Hepatocyte (in vitro differentiated cells): ENCODE measurements around the gene SPTBN5. TPM values are rescaled to one million over a fixed set of nuclear protein-coding genes. Genes with fewer than 3 reads are reported as not detected.

ENCODE experiments used
- DNase-seq: peaks from one replicate; pipeline ENCODE4 v3.0.0-alpha.2; 2016; ENCODE audit warnings: low spot score
- H2AFZ ChIP-seq: fragments of 200-600 bp; sonication (generic); 2 replicates; pipeline ENCODE4 v1.6.0; 2016; ENCODE audit warnings: antibody characterized with exemption, mild to moderate bottlenecking
- H3K27ac ChIP-seq: fragments of 200-600 bp; sonication (generic); 2 replicates; pipeline ENCODE4 v1.5.1; 2016; ENCODE audit warnings: mild to moderate bottlenecking
- H3K27me3 ChIP-seq: fragments of 200-600 bp; sonication (generic); 2 replicates; pipeline ENCODE4 v1.6.1; 2016
- H3K36me3 ChIP-seq: fragments of 200-600 bp; sonication (generic); replicated peaks from 2 replicates; pipeline ENCODE4 v1.5.1; 2016; ENCODE audit warnings: low read depth; ENCODE audit not compliant: insufficient read depth
- H3K4me1 ChIP-seq: fragments of 200-600 bp; sonication (generic); 2 replicates; pipeline ENCODE4 v1.5.1; 2016; ENCODE audit warnings: mild to moderate bottlenecking, moderate library complexity; ENCODE audit not compliant: insufficient read depth
- H3K4me2 ChIP-seq: fragments of 200-600 bp; sonication (generic); 2 replicates; pipeline ENCODE4 v1.6.0; 2016
- H3K4me3 ChIP-seq: fragments of 200-600 bp; sonication (generic); 2 replicates; pipeline ENCODE4 v1.5.1; 2016; ENCODE audit warnings: mild to moderate bottlenecking
- H3K79me2 ChIP-seq: fragments of 200-600 bp; sonication (generic); 2 replicates; pipeline ENCODE4 v1.6.0; 2017; ENCODE audit warnings: mild to moderate bottlenecking
- H3K9me2 ChIP-seq: fragments of 200-600 bp; sonication (generic); replicated peaks from 2 replicates; pipeline ENCODE4 v1.6.0; 2017; ENCODE audit warnings: mild to moderate bottlenecking; ENCODE audit not compliant: insufficient read depth
- H3K9me3 ChIP-seq: fragments of 200-600 bp; sonication (generic); 2 replicates; pipeline ENCODE4 v1.5.1; 2016; ENCODE audit warnings: low read depth, mild to moderate bottlenecking
- H4K20me1 ChIP-seq: fragments of 200-600 bp; sonication (generic); 2 replicates; pipeline ENCODE4 v1.6.0; 2016; ENCODE audit warnings: mild to moderate bottlenecking; ENCODE audit not compliant: insufficient read depth, poor library complexity, severe bottlenecking
- EZH2 ChIP-seq: fragments of 200-600 bp; sonication (generic); IDR thresholded peaks from 2 replicates; pipeline ENCODE4 v1.6.1; 2016; ENCODE audit warnings: antibody characterized with exemption, mild to moderate bottlenecking, borderline replicate concordance
- EZH2phosphoT487 ChIP-seq: fragments of 200-600 bp; sonication (generic); IDR thresholded peaks from one replicate; pipeline ENCODE4 v1.6.1; 2018; ENCODE audit warnings: antibody characterized with exemption, mild to moderate bottlenecking, low read depth, moderate library complexity; ENCODE audit not compliant: unreplicated experiment, severe bottlenecking
- WGBS: methylation state at CpG from one replicate; pipeline ENCODE4 v1.1.6; 2016; ENCODE audit warnings: low lambda C conversion rate; ENCODE audit errors: missing lambda C conversion rate; 5-methylcytosine and 5-hydroxymethylcytosine counted together
- polyA plus RNA-seq: library from polyadenylated mRNA; unstranded; fragments of >200 nt; fragmentation: Nextera tagmentation; extraction: Ambion mirVana; gene quantifications from 2 replicates; pipeline ENCODE4 v1.2.1, GENCODE V29; 2016
- total RNA-seq: library from RNA; depleted of rRNA; stranded (reverse); fragments of >200 nt; gene quantifications from 2 replicates; pipeline ENCODE4 v1.2.3, GENCODE V29; 2014
- TF ChIP-seq, protein P1 (sequence below): fragments of 200-600 bp; sonication (generic); IDR thresholded peaks from 2 replicates; pipeline ENCODE4 v1.5.1; 2016; ENCODE audit warnings: antibody characterized with exemption, mild to moderate bottlenecking; ENCODE audit not compliant: poor library complexity

The SPTBN5 gene
- total and polyA plus RNA-seq, 2 experiments from 2014 or later = 1.7 to 1.9 TPM

DNA sequence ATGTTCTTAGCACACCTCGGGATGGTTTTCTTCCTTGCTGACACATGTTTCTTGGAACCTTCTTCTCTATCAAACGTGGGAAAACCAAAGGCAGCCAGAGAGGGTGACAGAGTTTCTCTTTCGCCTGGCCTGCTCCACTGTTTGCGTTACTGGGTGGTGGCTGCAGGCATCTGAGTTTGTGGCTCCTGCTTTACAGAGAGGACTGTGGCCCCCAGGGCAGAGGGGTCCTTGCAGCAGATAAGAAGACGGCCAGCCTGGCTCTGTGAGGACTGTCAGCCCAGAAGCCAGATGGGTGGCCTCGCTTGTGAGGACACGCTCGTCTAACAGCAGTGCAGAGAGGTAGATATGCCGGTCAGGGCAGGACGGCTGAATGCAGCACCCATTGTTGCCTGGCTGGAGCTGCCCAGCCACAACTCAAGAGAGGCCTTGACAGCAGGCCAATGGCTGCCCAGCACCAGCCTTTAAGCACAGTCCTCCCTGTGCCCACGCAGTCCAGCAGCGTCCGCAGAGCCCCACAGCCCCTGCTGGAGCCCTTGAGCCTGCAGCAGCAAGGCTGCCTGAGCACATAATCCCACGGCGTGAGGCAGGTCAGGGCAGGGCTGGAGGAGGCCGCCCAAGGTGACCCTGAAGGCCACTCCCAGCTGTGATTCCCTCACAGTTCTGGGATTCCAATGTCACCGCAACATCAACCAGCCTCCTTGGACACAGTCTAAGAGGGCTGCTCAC is 15.0 kb upstream of the SPTBN5 start:
- Histone ChIP-seq H3K4me2 (no peak overlapping the region), H3K9me3 (no peaks in the 10 kb centered on the region), H4K20me1 (no peaks in the 10 kb centered on the region), H3K27me3 (no peaks in the 10 kb centered on the region), H3K36me3 (peaks cover 3% of the 10 kb centered on the region), H3K79me2 (peaks cover 15% of the 10 kb centered on the region), H3K4me1 (peaks cover 19% of the 10 kb centered on the region), H3K4me3 (no peak overlapping the region), H3K9me2 (no peaks in the 10 kb centered on the region), H2AFZ (no peak overlapping the region), H3K27ac (peak overlapping the region; percentile 71)
- DNase-seq = peak; percentile 49
- 71% methylated on average over 17 of the region's 17 CpGs for WGBS
- TF ChIP-seq, protein P1, sequence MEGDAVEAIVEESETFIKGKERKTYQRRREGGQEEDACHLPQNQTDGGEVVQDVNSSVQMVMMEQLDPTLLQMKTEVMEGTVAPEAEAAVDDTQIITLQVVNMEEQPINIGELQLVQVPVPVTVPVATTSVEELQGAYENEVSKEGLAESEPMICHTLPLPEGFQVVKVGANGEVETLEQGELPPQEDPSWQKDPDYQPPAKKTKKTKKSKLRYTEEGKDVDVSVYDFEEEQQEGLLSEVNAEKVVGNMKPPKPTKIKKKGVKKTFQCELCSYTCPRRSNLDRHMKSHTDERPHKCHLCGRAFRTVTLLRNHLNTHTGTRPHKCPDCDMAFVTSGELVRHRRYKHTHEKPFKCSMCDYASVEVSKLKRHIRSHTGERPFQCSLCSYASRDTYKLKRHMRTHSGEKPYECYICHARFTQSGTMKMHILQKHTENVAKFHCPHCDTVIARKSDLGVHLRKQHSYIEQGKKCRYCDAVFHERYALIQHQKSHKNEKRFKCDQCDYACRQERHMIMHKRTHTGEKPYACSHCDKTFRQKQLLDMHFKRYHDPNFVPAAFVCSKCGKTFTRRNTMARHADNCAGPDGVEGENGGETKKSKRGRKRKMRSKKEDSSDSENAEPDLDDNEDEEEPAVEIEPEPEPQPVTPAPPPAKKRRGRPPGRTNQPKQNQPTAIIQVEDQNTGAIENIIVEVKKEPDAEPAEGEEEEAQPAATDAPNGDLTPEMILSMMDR = no peak
- no peak for TF ChIP-seq EZH2phosphoT487
- TF ChIP-seq EZH2 = no peak

DNA sequence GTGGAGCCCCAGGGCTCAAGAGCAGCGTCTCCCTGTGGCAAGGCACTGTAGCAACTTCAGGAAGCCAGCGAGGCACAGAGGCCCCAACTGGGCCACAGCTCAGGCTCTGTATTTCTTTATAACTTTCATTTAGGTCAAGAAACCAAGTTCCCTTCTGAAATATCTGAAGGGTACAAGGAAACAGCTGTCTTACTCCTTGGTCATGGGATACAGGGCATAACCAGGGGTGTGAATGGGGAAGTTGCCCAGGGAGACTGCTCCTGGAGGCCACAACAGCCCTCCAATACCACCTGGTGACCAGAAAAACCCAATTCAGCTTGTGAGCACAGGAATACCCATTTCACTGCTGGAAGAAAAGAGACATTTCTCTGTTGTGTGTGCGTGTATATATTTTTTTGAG is 13.3 kb upstream of the SPTBN5 start:
- no peaks in the 10 kb centered on the region for H3K27me3 ChIP-seq
- no peaks in the 10 kb centered on the region for H3K9me3 ChIP-seq
- H3K27ac ChIP-seq = no peak overlapping the region
- H2AFZ ChIP-seq = no peak overlapping the region
- 93% methylated on average over 3 of the region's 3 CpGs for WGBS
- DNase-seq = no peak
- TF ChIP-seq EZH2phosphoT487 (no peak), EZH2 (no peak)
- TF ChIP-seq, protein P1 = no peak
- H3K4me2 ChIP-seq = no peak overlapping the region
- H3K4me1 ChIP-seq = peaks cover 19% of the 10 kb centered on the region
- H4K20me1 ChIP-seq = no peaks in the 10 kb centered on the region
- H3K9me2 ChIP-seq = no peaks in the 10 kb centered on the region
- no peak overlapping the region for H3K4me3 ChIP-seq
- peaks cover 7% of the 10 kb centered on the region for H3K79me2 ChIP-seq
- peaks cover 3% of the 10 kb centered on the region for H3K36me3 ChIP-seq

DNA sequence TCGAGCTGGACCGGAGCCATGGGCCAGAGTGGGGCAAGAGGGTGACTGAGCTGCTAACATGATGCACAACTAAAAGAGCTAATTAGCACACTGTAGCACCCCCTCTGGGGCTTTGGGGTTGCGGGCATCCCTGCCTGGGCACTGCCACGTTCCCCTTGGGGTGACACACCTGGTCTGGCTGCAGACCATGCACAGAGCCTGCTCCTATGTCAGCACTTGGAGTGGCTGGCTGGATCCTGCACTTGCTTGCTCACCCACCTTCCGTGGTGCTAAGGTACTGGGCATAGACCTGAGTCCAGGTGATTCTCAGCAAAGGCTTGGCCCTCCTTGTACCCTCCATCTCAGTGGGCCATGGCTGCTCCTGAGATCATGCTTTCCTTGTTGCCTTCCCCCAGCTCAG is 12.8 kb upstream of the SPTBN5 start:
- Histone ChIP-seq H3K36me3 (peaks cover 3% of the 10 kb centered on the region), H3K4me3 (no peak overlapping the region), H3K9me2 (no peaks in the 10 kb centered on the region), H3K9me3 (no peaks in the 10 kb centered on the region), H4K20me1 (no peaks in the 10 kb centered on the region), H3K27ac (no peak overlapping the region), H2AFZ (no peak overlapping the region), H3K4me2 (no peak overlapping the region), H3K27me3 (no peaks in the 10 kb centered on the region), H3K4me1 (peaks cover 19% of the 10 kb centered on the region), H3K79me2 (peaks cover 6% of the 10 kb centered on the region)
- no peak for TF ChIP-seq EZH2
- TF ChIP-seq, protein P1 = no peak
- no peak for TF ChIP-seq EZH2phosphoT487
- no peak for DNase-seq
- WGBS = 96% methylated on average over 5 of the region's 5 CpGs
